LoVo (cell line): Measurements from ENCODE around the gene CORO2B.

Source experiments
- DNase-seq: peaks from one replicate; pipeline ENCODE4 v3.0.0-alpha.2; 2016; ENCODE audit warnings: low spot score

The CORO2B gene

DNA sequence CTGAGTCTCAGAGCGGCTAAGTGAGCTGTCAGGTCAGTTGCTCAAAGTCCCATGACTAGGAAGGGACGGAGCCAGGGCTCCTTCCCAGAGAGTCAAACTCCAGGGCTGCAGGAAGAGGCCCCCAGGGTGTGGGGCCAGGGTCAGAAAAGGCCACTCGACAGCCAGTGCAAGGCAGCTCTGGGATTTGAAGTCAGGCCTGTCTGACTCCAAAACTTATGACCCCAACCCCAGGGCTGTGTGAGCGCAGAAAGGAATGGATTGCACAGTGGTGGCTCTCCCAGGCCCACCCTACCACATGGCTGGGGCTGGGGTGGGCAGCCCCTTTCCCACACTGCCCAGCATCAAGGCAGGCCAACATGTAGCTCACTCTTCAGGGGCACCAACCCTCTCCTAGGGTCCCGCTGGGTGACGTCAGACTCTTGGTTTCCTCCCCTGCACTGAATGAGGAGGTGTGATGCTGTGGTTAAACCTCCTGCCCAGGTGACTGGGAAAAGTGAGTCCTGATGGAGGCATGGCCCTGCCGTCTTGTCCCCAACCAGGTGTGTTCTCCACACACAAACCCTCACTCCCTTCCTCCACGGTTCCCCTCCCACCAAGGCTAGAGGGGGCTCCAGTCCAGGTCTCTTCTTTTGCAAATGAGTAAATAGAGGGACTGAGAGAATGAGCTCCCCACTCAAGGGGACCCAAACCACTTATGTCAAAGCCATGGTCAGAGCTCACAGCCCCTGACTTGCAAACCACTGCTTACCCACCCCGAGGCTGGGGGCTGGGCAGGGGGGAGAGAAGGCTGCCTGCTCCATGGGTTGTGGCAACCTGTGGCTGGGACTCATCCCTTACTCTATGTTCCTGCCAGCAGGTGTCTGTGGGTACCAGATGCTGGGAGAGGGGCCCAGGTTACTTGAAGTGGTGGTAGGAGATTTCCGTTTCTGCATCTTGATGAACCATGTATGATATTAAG is 23.8 kb upstream of the CORO2B start:
- DNase-seq: no peak

DNA sequence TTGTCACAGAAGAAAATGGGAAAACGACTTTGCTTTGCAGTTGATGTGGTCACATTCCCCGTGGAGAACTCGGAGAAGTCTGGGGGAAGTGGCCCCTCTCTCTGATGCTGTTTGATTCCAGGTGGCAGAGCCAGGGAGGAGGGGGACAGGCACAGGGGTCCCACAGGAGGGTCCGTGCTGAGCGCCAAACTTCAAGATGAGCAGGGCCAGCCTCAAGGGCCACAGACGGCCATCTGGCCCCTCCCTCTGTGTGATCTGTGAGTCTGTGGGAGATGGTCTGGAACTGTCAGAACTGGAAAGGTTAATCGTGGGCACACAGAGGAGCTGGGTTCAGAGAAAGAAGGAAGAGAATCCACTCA is 23.1 kb upstream of the CORO2B start:
- DNase-seq: no peak

DNA sequence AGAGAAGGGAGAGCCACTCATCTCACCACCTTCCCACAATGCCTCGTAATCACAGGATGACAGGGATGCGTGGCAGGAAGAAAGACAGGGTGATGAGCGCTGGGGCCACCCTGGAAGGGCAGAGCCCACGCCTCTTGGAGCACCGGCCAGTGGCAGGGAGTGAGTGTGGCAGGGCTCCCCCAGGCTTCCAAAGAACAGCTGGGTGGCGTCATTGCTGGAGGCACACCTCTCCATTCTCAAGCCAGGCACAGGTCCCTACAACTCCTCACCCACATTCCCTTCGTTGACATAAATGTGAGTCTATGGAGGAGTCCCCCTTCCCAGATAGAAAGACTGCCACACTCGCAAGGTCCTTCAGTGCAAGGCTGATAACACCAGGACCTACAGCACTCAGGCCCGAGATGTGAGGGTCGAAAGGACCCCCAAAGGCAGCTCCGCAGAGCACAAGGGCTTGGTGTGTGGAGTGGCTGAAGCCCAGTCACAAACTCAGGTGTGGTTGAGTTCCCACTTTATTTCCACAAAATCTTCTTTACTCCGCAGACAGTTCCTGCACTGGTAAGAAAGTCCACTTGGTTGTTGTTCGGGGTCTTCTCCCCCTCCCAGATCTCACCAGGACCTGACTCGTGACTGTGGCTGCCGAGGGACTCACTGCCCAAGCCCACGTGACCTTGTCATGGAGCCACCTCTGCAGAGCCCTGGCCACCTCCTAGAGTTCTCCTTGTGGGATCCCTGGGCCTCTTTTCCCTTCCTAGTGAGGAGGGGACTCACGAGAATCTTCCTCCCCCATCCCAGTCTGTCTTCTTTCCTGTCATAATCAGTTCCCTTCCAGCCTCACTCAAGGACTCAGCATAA is 22.4 kb upstream of the CORO2B start:
- DNase-seq: no peak

DNA sequence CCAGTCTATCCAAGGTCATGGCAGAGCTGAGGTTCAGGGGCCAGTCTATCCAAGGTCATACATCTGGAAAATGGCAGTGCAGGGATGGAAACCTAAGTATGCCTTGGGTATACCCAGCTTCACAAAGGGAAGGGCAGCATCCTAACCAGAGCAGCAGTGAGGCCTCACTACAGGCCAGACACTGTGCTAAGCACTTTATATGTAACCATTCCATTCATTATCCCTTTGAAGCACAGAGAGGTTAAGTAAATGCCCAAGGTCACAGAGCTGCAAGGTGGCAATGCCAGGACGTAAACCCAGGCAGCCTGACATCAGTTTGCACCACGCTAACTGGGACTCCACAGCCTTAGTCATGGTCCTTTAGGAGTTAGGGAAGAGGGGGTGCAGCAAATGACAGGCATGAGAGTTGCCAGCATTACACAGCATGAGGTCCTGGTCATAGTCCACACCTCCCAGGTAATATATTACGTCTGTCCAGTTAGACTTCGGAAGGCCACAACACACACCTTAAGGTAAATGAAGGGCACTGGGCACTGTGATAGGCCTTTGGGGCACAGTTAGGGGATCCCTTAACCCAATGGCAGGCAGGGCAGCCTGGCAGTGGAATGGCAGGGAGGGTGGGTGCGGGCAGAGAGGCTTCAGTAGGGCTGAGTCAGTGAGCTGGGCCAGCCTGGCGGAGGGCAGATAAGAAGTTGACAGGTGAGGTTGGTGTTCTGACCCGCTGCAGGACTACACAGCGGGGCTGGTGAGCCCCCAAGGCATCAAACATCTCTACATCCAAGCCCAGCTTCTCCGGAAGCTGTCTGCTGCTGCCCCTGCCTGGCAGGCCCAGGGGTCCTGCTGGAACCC is 21.1 kb upstream of the CORO2B start:
- no peak for DNase-seq

DNA sequence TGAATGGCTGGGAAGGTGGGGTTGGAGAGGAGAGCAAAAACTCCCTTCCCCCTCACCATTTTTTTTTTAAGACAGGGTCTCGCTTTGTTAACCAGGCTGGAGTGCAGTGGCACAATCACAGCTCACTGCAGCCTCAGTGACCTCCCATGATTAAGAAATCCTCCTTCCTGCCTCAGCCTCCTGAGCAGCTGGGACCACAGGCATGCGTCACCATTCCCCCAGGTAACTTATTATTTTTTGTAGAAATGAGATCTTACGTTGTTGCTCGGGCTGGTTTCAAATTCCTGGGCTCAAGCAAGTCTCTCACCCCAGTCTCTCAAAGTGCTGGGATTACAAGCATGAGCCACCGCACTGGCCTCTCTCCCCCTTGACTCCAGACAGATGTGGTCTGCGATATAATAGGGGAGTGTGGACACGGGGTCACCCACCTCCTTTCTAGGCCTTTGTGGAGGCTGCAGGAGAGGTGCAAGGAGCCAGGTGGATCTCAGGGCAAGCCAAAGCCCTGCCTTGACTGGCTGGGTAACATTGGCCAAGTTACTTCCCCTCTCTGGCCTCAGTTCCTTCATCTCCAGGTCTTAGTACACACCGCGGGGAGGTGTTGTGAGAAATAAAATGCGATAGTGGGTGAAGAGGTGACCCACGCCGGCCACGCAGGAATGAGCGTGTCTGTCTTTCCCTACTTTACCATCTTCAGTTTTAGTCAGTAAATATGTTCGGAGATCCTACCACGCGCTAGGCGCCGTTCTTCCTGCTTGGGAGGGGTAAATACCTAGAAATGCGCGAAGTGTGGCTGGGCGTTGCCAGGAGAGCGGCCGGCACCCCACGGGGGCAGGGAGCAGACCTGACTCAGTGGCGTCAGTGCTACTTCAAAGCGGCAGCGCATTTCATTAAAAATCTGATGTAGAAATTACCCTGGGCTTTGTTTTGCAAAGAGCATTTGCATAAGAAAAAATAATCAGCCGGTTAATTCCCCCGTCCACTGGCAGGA is 20.2 kb upstream of the CORO2B start:
- no peak for DNase-seq

DNA sequence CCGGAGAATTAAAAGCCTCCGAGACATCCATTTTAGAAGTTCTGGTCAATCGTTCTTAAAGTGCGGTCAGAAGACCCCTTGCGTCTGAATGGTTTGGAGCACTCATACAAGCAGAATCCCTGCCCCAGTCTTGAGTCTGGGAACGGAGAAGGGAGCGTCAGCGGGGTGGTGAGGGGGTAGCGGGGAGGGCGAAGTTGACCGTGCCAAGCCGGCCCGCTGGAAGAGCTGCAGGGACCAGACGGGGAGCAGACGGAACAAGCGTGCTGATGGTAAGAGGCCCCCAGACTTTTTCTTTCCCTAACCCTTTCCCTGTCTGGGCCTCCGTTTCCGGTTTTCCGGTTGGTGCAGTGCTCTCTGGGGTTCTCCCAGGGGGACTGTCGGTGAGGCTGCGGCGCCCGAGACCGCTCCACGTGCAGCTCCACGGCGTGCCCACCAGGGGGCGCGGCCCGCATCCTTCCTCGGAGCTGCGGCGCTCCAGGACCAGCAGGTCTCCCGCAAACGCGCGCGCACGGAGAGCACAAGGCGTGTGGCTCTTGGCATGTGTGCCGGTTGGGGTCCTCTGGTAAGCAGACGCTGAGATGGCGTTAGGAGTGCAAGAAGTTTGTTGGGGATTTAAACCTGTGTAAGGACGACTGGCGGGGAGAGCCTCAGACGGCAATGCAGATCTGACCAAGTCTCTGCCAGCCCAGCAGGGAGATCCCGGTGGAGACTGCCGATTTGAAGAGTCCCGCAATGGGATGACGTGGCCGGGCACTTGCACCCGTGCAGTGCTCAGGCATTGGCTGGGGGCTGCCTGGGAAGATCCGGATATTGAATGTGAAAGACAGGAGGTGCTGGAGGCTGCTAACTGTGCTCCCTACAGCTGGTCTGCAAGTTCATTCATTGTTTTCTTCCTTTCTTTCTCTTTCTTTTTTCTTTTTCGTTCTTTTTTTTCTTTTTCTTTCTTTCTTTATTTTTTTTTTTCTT is 19.2 kb upstream of the CORO2B start:
- DNase-seq: peak; percentile 78

DNA sequence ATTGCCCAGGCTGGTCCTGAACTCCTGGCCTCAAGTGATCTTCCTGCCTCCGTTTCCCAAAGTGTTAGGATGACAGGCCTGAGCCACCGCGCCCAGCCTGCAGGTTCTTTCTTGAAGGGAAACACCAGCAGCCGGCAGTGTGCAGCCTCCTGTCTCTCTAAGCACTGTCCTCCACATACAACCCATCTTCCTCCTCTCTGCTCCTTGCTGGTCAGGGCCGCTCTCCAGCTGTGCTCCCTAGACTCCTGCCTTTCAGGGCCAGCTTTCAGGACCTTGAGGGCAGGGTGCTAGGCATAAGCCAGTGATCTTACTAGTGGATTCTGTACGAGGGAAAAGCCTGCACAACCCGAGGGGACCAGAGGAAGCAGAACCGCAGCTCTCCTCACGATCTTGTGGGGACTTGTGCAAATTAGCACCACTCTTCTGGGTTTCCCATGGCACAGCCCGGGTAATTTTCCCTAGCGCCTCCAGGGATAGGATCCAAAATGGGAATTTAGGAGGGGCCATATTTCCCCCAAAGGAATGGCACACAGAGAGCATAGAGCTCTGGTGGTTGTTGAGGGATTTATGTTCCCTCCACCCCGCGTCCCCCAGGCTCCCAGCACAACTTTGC is 18.2 kb upstream of the CORO2B start:
- no peak for DNase-seq

DNA sequence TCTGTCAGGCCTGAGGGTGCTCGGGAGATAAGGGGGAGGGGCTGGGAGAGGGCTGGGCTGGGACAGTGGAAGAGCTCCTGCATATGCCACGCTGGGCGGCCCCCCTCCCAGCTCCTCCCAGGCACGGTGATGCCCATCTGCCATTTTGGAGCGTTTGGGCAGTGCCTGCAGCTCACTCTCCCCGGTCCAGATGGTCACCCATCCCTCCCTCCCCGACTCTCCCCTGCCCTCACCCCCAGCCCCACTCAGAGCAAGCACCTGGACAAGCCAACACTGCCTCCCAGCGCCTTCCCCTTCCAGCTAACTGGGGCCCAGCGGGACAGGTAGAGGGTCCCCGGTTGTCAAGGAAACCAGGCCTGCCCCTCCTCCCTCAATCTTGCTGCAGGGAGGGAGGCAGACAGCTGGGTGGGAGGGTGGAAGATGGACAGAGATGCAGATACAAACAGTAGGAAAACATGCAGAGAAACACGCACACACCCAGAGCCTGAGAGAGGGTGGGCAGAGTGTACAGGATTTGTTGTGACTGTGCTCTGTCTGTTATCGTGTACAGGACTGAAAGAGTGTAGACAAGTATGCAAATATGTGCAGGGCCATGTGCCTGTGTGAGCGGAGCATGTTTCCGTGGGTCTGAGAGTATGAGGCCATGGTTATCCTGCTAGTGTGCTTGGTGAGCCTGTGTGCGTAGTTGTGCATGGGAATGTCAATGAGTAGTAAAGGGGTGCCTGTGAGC is 17.5 kb upstream of the CORO2B start:
- no peak for DNase-seq

DNA sequence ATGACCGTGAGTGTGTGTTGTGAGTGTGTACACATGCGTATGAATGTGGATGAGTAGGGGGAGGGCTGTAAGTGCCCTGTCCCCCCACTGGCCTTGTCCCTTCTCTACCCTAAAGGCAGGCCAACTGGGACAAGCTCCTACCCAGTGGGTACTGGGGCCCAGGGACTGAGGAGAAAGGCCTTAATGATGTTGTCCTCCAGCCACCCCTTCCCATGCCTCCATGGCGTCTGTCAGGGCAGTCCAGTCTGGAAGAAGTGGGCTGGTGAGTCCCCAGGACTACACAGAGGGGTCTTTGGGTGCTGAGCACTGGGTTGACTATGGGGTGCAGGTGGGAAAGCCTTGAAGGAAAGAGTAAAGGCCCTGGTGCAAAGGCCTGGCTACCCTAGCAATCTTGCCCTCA is 16.9 kb upstream of the CORO2B start:
- DNase-seq: no peak

DNA sequence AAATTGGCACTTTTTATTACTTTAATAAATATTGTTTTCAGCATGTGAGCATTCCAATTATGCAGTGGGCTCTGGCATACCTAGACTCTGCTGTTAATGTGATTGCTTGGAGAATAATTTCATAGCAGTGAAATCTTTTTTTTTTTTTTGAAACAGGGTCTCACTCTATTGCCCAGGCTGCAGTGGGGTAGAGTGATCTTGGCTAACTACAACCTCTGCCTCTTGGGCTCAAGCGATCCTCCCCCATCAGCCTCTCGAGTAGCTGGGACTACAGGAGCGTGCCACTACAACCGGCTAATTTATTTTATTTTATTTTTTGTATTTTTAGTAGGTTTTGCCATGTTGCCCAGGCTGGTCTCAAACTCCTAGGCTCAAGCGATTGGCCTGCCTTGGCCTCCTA is 14.6 kb upstream of the CORO2B start:
- no peak for DNase-seq

DNA sequence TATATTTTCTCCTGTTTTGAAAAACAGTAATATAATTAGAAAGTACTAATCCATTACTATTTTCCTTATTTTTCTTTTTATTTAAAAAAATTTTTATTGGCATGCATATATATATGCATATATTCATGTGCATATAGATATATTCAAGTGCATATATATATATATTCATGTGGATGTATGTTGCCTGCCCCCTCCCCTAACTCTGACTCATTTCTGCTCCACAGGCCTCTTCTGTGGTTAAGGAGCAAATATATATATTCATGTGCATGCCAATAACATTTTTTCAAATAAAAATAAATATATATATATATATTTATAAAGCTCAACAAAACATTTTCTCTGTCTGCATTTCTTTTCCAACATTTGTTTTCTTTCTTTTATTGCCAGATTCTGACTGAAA is 13.6 kb upstream of the CORO2B start:
- no peak for DNase-seq

DNA sequence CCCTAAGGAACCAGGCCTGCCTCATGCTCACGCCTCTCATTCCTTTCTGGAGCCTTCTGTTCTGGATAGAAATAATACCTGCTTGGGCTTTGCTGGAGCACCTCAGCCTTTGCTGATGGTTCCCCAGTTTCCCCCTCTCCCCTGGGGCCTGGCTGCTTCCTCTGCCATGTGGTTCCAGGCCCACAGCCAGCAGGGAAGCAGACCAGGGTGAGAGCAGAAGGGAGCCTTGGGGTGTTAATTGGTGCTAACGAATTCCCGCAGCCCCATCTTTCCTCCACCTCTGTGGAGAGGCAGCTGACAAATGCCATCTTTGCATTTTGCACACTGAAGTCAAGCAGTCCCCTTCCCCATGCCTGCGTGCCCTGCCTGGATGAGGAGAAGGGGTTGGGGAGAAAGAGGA is 13.1 kb upstream of the CORO2B start:
- DNase-seq: no peak

DNA sequence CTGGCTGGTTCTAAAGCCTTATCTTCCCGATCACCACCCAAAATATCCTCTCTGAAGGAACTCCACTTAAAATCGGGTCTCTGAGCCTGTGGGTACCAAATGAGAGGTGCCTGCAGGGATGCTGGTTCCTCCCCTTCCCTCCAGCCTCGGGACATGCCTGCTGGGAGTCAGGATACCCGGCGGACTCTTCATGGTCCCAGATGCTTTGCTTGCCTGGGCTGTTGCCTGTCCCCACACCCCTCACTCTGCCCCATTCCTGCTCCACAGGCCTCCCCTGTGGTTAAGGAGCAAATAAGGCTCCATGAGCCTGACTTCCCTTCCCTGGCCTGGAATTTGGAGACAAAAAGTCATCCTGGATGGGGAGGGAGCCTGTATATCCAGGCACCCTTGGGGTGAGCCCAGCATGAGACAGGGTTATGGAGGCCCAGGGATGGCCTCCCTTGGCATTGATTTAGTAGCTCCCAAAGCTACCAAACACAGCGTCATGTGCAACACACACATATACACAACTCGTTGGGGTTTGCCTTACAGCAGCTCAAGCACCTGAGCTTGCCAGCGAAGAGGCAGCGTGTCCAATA is 12.3 kb upstream of the CORO2B start:
- DNase-seq: no peak

DNA sequence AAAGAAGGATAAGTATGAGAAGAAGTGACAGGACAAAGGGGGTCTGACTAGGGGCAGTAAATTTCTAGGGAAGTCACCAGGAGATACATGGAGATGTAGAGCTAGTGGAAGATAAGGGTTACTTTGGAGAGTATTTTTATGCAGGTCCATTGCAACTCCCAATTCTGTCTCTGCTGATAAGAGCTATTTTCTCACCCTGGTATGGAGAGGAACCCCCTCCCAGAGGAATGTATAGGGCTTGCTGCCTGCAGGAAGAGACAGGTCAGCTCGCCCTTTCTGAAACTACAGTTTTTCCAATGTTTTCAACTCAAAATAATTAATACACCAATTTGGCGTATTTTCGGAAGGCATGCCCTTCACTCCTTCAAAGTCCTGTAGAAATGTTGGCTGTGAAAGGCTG is 11.4 kb upstream of the CORO2B start:
- DNase-seq: no peak

DNA sequence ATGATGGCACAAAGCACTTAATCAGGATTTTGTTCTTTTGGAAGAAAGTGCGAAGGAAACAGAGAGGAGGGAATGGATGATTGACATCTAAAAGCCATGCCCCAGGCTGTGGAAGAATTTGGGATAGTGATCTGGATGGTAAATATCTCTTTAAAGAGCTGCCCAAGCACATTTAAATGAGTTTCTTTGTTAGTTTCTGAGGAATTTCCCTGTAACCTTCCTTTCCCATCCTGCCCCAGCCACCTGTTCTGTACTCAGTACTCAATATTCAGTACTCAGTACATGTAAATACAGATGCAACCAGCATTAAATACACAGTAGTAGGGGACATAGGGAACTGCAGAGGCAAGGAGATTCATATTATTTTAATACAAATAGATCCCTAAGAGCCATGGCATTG is 7.8 kb upstream of the CORO2B start:
- DNase-seq: no peak

DNA sequence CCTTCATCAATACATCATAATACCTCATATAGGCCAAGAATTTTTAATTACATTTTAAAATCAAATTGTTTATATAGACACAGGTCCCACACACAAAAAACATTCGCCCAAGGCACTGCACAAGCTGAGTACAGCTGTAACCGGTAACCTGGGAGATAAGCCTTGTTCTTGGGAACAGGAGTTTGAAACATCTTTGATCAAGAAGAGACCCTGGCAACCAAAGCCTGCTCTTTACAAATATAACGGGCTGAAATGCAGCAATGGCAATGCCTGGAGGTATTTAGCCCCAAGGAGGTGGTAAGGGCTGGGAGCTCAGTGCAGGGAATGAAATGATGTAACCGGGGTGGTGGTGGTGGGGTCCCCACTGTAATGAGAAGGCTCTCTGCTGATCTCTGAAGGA is 7.2 kb upstream of the CORO2B start:
- DNase-seq: no peak

DNA sequence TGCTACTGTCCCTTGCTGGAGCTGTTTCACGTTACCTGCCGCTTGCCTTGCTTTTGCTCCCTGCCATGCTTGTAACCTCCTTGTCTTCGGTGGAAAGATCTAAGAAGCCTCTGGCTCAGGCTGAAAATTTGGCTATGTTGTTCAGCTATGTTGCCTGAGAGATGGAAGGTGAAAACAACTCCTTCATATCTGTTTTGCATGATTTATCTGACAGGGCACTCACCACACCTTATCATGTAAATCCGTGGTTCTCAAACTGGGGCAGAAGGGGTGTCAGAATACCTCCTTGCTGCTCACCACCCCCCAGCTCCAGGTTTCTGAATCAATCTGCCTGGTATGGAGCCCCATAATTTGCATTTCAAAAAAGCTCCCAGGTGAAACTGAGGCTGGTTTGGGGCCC is 6.5 kb upstream of the CORO2B start:
- DNase-seq: no peak

DNA sequence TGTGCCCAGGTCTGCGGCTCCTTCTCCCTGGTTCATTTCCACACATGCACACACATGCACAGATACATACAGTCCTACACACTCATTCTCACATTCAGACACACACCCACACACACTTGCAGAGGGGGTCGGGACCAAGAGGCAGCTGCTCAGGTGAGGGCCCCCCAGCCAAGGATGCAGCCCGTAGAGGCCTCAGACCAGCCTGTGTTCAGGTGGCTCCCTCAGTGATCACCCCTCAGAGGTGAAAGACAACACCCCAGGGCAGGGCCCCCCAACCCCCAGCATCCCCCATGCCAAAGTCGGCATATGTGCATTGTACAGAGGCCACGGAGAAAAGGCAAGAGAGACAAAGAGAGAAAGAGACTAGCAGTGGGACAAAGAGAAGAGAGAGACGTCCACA is 5.9 kb upstream of the CORO2B start:
- DNase-seq: no peak
